A204.1 (cell line): ENCODE measurements around the gene CERS3.

ENCODE experiments used
- FAIRE-seq: peaks from 2 replicates; lab custom pipeline; 2012; peaks lifted over from hg19 to GRCh38; lab: Jason Lieb, UNC

The CERS3 gene

DNA sequence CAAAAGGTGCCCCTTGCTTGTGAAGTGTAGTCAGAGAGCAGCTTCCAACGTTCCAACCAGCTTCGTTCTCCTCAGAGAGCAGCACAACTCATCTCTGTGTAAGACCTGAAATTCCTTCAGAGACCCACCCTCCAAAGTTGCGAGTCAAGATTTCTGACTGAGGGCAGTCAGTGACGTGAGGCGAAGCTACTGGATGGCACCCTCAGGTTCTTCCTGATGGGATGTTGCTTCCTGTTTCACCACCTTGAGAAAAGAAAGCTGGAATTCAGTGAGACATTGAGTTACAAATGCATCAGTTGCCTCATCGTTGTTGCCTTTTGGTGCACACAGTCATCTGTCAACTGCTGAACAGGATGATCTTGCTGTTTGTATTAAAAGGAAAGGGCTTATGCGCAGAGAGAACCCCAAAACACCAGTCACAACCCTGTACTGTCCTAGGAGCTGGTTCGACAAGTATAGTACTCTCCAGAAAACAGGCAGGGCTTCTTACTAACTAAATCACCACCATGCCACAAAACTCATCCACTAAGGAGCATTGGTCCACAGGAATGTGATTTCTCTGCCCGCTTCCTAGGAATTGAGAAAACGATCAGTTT lies at the start of gene CERS3:
Gene CERS3, minus strand, starts transcription at position 118 of the 596 bp plus-strand sequence. CDS start 27,101 bp downstream, outside the sequence.
- no peak for FAIRE-seq

DNA sequence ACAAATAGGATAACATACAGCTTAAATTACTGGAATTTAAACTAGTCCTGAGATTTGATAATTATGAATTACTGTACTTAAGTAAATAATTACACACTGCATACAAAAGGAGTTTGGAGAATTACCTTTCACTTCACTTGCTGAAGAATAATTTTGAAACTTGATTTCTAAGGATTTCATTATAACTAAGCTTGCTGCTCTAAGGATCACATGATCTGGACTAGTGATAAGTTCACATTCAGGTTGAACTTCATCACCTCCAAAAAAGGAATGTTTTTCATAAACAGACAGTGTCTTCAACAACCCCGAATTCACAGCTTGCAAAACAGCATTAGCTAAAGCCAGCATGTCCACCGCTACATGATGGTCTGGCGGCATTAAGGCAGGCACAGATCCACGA lies 44.8 kb upstream of the CERS3 start:
- FAIRE-seq: no peak

DNA sequence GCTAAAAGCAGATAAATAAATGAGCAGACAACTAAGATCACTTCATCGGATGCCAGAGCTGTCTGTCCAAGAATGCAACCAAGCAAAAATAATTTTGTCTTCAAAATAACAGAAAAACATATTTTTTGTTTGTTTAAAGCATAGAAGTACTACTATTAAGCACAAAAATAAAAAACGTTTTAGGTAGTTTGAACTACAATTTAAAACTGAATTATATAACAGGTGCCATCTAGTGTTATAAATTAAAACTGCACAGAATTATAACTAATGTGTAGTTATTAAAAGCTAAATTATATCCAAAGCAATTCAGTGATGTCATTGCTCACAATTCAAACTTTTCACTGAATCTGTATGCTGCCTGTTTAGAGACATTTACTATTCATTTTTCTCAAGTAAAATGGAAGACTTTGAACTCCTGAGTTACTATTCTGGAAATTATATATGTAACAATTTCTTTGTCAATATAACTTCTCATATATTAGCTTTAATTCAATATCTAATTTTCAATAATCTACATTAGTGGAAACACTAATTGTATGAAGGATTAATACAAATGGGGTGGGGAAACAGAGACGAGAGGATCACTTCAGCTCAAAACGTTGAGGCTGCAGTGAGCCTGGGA lies 43.7 kb upstream of the CERS3 start:
- peak; percentile 97 for FAIRE-seq

DNA sequence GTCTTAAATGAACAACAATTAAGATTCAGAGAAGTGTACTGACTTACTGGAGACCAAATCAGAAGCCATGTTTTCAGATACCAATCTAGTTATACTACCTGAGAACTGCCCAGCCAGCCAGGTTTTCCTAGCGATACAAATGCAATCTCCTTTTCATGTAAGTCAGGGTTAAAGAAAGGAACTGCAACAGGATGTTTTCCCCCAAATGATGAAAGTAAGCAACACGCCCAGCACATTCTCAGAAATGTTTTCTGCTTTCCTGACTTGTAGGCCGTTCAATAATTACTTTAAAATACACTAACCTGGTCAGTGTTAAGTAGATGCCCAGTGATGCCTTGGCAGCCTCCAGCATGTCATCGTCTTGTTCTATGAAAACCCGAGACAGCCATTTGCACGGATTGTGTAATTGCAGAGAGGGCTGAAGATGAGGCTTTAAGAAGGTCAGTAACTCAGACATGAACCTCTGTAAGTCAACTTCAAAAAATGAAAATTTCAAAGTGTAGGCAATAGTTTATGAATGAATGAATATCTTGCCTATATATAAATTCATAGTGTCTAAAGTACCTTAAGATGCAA lies 42.9 kb upstream of the CERS3 start:
- FAIRE-seq: no peak

DNA sequence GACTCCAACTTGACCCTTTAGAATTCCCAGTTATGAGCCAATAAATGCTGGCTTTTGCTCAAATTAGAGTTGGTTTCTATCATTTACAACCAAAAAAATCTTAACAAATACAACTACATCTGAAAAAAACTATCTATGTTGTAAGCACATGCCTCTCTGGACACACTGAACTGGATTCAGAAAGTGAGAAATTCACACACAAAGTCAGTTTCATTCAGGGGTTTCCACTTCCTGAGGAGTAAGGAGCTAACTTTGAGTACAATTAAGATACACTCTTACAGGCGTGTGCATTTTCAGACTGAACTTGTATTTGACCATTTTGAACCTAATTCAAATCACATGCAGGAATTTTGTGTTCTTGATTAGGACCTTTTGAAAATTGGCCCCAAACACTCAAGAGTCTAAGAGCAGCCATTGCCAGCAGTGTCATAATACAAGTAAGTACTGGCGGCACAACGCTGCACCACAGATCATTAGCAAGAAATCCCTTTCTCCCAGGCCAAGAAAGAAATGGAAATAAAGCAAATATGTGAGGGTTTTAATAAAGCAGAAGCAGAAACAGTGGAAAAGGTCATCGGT lies 42.1 kb upstream of the CERS3 start:
- FAIRE-seq: no peak

DNA sequence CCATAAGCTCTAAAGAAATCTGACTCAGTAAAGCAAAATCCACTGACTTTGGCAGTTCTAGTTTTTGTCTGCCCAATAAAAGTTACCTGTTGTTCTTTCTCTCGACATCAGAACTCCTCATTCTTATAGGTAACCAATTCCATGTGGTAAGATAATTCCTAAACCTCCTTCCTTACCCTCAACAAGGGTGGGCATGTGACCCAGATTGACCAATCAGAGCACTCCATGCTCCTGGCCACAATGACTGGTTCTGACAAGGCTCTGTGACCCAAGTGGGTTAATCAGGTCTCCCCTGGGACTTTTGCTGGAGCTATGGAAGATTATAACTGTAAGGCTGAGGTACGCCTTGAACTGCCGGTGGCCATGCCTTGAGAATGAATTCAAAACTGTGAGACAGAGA lies 41.5 kb upstream of the CERS3 start:
- FAIRE-seq: no peak

DNA sequence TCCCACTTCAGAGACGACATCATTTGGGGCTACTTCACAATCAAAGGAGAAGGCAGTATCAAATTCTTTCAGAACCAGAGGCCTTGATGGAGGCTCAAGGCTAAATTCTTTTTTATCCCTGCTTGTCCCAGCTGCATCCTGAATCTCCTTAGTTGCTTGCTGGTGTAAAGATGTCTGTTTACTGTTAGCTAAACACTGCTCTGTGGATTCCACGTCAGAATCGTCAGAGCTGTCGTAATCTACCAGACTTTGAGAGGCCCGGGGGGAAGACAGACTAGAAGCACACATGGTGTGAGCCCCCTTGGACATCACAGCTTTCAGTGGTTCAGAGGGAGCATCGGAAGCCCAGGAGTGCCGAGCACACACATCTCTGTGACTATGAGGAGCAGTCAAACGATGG lies 40.6 kb upstream of the CERS3 start:
- FAIRE-seq: no peak

DNA sequence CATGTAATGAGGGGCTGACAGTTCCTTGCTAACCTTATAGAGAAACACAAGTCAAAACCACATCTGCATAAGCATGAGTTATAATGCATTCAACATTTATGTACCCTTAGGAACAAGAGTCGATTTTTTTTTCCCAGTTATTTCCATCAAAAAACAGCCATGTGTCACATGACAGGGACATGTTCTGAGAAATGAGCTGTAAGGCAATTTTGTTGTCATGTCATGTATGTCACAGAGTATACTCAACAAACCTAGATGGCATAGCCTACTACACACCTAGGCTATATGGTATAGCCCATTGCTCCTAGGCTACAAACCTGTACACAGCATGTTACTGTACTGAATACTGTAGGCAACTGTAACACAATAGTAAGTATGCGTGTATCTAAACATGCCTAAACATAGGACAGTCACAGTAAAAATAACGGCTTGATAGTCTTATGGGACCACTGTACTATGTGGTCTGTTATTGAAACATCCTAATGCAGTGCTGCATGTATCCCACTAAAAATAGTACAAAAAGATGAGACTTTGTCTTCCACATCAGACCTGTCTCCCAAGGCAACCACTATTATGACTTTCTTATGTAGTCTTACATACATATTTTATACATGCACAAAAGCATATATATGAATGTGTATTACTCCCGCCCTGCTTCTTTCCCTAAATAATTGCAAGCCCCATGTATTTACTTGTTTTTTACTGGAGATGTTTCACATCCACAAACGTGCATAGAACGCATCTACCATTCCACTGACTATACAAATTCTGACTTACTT lies 38.3 kb upstream of the CERS3 start:
- no peak for FAIRE-seq

DNA sequence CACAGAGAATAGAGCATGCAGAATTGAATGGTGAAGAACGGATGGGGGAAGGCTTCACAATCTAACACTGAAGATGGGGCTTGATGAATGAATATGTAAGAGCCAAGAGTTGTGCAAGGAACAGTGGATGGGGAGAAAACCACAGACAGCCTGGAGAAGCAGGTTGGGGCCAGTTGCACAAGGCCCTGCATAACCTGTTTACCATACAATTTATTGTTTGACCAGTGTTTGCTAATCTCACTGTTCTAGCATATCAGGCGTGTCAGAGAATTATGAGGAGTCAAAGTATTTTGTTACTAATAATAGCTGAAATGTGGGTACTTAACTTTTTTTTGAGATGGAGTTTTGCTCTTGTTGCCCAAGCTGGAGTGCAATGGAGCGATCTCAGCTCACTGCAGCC lies 36.8 kb upstream of the CERS3 start:
- FAIRE-seq: no peak

DNA sequence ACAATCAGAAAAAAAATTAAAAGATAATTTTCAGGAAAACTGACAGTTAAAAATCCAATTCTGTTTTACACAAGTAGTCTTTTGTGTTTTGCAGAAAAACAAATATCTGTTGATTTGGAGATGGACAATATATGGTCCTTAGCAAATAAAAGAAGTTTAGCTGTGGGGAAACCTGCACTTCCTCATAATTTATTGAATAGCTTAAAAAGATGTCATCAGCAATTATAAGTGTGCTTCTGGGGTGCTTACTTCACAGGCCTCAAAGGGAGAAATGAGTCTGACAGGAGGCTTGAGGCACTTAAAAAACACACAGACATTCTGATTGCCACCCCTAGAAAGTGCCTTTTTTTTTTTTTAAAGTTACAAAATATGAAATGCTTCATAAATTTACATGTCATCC lies 31.6 kb upstream of the CERS3 start:
- no peak for FAIRE-seq

DNA sequence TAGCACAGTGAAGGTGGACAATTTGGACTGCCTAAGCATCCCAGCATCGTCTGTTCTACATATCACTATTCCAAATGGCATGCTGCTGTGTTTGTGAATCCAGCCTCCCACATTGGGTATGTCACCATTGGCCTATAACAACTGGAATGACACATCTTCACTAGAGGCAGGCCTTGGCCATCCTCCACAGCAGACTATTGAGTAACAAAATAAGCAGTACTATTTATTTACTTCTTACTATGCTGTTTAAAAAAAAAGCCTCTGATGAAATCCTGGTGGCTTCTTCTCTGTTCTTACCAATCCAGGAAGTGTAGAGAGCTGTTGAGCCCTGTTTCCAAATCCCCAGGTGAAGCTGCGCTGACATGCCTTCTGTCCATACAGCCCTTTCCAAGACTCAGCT lies 30.6 kb upstream of the CERS3 start:
- no peak for FAIRE-seq

DNA sequence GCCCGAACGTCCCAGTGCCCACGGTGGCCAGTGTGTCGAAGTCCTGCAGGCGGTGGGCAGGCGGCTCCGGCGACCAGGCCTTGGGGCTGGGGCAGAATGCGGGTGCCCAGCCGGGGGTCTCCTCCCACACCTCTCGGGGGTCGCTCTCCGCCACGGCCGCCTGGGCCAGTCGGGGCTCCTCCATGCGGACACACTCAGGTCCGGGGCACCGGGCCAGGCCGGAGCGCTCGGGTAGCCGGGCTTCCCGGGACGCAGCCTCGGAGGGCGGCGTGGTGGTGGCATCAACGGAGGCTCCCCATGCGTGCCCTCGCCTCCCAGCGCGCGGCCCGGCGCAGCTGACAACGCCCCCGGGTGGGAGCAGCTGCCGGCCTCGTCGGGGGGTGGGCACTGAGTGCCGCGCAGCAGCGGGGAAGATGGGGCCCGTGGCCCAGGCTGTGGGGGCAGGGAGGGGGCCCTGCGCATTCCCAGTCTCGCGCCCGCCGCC lies 30.1 kb upstream of the CERS3 start:
- no peak for FAIRE-seq

DNA sequence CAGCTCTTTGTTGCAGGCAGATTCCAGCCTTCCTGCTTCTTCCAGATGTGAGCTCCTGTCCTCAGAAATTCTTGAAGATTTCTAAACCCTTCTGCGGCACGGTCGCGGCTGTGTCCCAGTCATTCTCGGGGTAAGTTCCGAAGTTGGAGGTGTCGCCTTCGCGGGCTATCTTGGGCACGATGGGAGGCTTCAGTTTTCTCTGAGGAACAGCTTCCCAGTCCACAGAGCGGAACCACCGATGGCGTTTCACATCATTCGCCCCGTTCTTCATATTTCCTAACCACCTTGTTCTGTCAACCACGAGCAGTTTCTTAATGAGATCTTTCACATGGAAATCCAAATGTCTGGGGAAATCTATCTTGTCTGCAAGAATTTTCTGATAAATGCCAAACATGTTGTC lies 24.7 kb upstream of the CERS3 start:
- FAIRE-seq: no peak

DNA sequence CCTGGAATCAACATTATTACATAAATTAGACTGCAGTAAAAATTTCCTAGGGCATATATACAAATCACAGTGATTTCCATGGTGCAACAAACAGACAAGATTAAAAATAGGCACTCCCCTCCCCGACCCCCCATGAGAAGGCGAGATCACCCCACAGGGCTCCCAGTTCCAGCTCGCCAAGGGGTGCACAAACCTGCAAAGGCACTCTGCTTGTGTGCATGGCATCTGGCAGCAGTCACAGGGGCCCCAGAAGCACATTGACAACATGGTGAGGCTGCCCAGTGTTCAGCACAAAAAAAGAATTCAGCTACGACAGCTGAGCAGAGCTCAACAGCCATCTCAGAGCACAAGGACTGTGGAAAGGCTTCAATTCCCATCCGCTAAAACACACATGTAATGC lies 19.2 kb upstream of the CERS3 start:
- no peak for FAIRE-seq

DNA sequence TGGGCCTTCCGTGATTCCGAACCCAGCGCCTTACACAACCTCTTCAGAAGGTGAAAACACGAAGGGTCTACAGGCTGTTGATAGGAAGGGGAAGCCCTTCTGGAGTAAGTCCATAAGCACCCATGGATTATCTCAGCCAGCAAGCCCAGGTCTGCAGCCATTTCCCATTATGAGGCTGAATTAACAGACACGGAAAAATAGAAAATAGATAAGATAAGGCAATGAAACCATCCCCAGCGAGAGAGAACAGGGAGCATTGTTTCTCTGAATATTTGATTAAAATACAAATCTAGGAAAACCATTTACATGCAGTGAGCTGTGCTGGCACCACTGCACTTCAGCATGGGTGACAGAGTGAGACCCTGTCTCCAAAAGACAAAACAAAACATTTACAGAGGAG lies 16.2 kb upstream of the CERS3 start:
- no peak for FAIRE-seq

DNA sequence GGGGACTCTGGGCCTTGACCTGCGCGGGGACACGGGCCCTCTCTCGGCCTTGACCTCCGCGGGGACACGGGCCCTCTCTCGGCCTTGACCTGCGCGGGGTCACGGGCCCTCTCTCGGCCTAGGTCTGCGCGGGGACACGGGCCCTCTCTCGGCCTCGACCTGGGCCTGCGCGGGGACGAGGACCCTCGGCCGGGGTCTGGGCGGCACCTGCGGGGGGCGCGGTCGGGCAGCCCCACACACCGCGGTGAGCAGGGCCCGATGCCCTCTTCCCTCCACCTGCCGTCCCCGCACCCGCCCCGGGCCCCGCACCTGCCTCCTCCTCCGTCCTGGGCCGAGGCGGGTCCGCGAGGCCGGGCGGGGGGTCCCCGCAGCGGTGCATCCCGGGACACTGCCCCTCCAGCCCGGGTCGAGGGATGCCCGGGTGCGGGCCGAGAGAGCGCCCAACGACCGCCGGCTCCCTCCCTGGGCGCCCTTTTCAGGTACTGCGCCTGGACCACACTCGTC lies 15.6 kb upstream of the CERS3 start:
- no peak for FAIRE-seq

DNA sequence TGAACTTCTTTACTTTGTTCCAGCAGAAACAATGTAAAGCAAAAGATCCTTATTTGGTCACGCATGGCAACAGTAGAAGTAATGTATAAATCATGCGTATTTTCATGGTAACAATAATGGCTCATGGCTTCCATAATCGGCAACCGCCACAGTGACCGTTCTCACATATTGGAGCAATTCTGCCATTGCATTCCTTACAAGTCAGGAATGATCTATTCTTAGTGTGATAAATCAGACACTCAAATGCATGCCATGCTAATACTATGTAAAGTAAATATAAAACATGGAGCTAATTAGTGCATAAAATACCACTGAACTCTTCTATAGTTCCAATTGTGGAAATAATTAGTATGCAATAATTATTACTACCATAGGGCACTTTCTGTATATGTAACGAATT lies 13.5 kb upstream of the CERS3 start:
- FAIRE-seq: no peak

DNA sequence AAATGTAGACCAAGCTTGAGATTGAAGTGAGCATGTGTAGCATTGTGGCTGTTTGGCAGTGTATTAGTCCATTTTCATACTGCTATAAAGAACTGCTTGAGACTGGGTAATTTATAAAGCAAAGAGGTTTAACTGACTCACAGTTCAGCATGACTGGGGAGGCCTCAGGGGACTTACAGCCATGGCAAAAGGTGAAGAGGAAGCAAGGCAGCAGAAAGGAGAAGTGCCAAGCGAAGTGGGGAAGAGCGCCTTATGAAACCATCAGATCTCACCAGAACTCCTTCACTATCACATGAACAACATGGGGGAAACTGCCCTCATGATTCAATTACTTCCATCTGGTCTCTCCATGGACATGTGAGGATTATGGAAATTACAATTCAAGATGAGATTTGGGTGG lies 8.6 kb upstream of the CERS3 start:
- no peak for FAIRE-seq

DNA sequence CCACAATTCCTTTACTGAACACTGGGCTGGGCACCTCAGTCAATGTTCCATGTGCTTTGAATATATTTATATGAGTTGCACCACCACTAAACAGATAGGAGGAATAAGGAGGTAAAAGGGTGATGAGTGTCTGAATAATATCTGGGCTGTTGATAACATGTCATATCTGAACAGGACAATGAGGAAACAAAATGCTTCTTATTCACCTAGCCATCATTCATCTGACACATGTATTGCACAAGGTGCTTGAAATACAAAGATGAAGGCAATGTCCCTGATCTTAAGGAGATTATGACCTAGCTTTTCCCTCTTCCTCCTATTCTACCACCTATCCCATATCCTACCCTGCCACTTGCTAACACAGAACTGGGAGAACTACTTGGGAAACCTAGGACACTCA lies 8.0 kb upstream of the CERS3 start:
- FAIRE-seq: no peak

DNA sequence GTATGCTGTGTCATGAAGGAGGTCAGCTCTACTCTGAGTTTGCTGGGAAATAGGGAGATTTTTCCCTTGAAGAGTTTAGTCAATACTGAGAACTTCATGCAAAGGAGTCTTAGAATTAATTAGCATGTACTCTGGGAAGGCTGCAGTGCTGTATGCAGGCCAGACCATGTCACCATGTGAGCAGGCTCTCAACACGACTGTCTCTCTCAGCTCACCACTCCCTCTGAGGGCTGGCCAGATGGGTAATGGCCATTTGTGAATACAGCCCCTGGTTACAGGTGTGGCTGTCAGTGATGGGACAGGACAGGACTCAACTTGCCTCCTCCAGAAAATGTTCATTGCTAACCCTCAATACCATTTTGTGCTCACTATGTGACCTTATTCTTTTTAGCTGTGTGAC lies 5.1 kb upstream of the CERS3 start:
- FAIRE-seq: no peak

DNA sequence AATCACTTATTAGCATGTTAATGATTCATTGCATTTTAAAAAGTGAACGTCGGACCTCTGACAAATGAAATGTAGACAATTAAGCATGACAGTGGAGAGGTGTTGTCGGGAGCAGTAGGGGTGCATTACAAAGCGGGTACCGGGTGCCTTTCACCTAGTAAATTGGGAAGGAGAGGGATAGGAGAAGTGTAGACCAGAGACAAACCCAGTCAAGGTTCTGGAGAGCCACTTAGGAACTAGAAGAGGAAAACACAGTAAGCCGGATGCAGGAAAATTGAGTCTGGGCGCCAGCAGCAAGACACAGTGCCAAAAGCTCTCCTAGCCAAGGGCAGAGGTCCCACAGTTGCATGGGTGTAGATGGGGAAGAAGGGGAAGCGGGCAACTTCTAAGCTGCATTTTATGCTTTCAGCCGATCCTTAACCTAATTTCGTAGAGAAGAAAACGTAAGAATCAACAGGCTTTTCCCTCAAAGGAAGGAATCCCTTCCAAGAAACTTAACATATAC lies 3.1 kb upstream of the CERS3 start:
- FAIRE-seq: no peak

DNA sequence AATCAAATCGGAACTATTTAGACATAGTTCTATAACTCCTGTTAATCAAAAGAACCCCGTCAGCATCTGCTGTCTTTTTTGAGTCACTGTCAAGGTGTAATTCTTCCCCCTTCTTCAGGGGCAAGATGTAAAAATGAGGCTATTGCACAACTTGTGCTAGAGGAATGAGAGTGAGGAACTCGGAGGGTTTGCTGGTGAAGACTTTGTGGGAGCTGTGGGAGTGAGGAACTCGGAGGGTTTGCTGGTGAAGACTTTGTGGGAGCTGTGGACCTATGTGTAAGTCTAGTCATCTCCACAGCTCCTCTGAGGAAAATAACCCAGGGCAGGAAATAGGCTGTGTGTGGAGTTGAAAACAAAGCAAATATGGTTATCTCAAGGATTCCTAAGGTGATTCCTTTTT lies 2.5 kb upstream of the CERS3 start:
- FAIRE-seq: no peak

DNA sequence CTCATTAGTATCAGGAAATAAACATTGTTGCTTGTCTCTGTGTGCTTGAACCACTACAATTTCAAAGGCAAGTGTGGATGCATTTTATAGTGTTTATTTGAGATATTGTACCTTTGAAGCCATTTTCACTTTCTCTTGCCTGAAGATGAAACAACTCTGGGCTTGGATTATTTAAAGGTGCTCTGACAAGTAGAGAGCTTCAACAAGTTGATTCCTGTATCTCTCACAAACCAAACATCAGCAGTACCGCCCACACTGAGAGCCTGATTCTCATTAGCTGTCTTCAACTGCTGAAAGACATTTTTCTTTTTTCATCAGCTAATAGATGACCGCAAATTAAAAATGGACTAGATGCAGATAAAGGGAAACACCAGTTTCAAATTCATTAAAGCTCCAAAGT lies 806 bp upstream of the CERS3 start:
- FAIRE-seq: no peak
